SK-N-MC (cell line): ENCODE measurements around the gene MME.

Experiments used
- DNase-seq: peaks from one replicate; pipeline ENCODE4 v3.0.0-alpha.2; 2011; ENCODE audit warnings: low read depth, low spot score
- H3K27ac ChIP-seq: fragments of 200-600 bp; sonication (generic); 2 replicates; pipeline ENCODE4 v1.5.1; 2016; ENCODE audit warnings: mixed run types
- H3K36me3 ChIP-seq: fragments of 200-600 bp; sonication (generic); 2 replicates; pipeline ENCODE4 v1.6.1; 2017; ENCODE audit warnings: antibody characterized with exemption, low read length, mixed read lengths; ENCODE audit not compliant: insufficient read depth
- H3K4me3 ChIP-seq: fragments of 200-600 bp; sonication (generic); 2 replicates; pipeline ENCODE4 v1.5.1; 2016
- H3K9ac ChIP-seq: fragments of 200-600 bp; sonication (generic); 2 replicates; pipeline ENCODE4 v1.8.0; 2017; ENCODE audit warnings: mixed run types, mixed read lengths; ENCODE audit not compliant: insufficient read length
- H3K9me3 ChIP-seq: fragments of 200-600 bp; sonication (generic); 2 replicates; pipeline ENCODE4 v1.6.1; 2017; ENCODE audit warnings: low read depth, mild to moderate bottlenecking, antibody characterized with exemption, low read length, moderate library complexity, mixed read lengths
- EZH2 ChIP-seq: fragments of 200-600 bp; sonication (generic); IDR thresholded peaks from one replicate; pipeline ENCODE4 v1.6.1; 2017; ENCODE audit warnings: antibody characterized with exemption
- FOXP2 ChIP-seq: optimal IDR thresholded peaks from 2 replicates; pipeline ENCODE3; 2011; ENCODE audit warnings: mild to moderate bottlenecking, moderate library complexity; ENCODE audit not compliant: insufficient read depth; ENCODE audit errors: extremely low read length, control extremely low read depth
- POLR2AphosphoS5 ChIP-seq: IDR thresholded peaks from 2 replicates; pipeline ENCODE4 v1.6.1; 2012; ENCODE audit warnings: mild to moderate bottlenecking, low read depth, low read length, borderline replicate concordance

MME gene

GRCh38 chr3:155164306-155164705 lies 84.2 kb downstream of the MME start:
- no peak overlapping the region for H3K9ac ChIP-seq
- no peaks in the 10 kb centered on the region for H3K36me3 ChIP-seq
- no peak overlapping the region for H3K4me3 ChIP-seq
- H3K27ac ChIP-seq, result no peak overlapping the region
- TF ChIP-seq EZH2, result no peak
- TF ChIP-seq FOXP2, result no peak
- no peak for TF ChIP-seq POLR2AphosphoS5
- no peaks in the 10 kb centered on the region for H3K9me3 ChIP-seq
- DNase-seq, result no peak

DNA sequence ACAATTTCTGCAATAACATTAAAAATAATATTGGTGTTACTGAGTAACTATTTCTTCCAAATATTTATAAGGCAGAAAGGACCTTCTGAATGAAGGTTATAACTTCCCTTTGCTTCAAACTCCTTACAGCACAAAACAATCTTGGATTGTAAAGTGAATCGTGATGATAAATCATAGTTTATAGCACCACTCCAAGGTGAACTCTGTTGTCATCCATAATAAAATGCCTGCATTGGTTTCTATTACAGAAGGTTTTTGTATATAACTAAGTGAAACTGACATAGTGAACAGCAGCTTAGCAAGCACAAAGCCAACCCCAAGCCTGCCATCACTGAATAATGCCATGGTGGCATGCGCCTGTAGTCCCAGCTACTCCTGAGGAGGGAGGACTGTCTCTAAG lies 86.3 kb downstream of the MME start:
- H3K36me3 ChIP-seq, result no peaks in the 10 kb centered on the region
- no peak overlapping the region for H3K9ac ChIP-seq
- H3K4me3 ChIP-seq, result no peak overlapping the region
- H3K27ac ChIP-seq, result no peak overlapping the region
- TF ChIP-seq FOXP2 (no peak), POLR2AphosphoS5 (no peak), EZH2 (no peak)
- no peaks in the 10 kb centered on the region for H3K9me3 ChIP-seq
- no peak for DNase-seq

DNA sequence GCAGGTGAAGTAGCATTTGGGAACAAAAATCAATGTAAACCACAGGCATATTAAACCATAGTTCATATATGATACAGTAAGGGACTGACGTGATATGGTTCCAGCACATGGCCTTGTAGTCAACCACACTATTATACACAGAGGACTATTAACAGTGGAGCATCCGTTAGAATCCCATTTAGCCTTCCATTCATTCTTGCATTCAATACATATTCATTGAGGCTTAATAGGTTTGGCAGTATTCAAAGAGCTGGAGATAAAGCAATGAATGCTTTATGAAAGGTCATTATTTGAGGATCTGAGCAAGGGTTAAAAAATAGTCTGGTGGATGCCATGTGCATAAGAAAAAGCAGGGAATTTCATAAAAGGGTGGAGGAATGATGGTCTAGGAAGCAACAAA lies 89.1 kb downstream of the MME start:
- Histone ChIP-seq H3K36me3 (no peaks in the 10 kb centered on the region), H3K27ac (no peak overlapping the region), H3K9ac (no peak overlapping the region), H3K4me3 (no peak overlapping the region), H3K9me3 (no peaks in the 10 kb centered on the region)
- DNase-seq, result no peak
- TF ChIP-seq EZH2 (no peak), FOXP2 (no peak), POLR2AphosphoS5 (no peak)

DNA sequence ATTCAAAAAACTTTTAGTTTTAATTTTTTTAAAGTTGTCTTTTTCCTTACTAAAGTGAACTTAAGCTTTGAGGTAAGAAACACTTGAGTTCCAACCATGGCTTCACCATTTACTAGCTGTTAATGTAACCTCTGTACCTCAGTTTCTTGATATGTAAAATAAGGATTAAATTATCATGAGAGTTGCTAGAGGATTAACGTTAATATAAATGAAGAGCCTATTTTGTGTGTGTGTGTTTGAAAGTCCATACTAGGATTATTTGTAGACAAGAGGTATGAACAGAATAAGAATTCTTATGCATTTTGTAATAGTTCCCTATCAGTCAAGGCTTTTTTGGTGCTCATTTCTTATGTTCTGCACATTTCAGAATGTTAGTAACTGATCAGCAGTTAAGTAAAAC lies 93.7 kb downstream of the MME start:
- Histone ChIP-seq H3K27ac (no peak overlapping the region), H3K36me3 (no peaks in the 10 kb centered on the region), H3K9ac (no peak overlapping the region), H3K4me3 (no peak overlapping the region), H3K9me3 (no peaks in the 10 kb centered on the region)
- TF ChIP-seq EZH2 (no peak), FOXP2 (no peak)
- DNase-seq, result no peak

DNA sequence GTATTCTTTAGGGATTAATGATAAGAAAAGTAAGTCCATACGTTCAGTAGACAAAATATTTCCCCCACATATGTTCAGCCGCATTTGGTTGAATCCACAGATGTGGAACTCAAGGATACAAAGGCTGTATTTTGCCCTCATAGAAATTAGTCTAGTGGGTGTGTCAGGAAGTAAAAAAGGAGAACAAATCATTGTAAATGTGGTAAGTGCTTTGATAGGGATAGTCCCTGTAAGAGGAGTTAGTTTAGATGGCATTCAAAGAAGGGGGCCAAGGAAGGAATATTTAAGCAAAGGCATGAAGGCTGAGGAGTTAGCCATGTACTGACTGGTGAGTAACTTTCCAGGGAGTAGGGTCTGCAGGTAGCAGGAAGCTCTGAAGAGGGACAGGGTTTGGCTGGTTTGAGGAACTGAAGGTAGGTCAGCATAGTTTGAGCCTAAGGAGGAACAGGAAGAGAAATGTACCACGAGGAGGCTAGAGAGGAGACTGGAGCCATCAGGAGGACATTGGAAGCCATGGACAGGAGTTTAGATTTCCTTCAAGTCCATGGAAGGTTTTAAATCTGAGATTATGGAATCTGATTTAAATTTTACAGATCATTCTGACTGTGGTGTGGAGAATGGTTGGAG lies 98.8 kb downstream of the MME start:
- Histone ChIP-seq H3K4me3 (no peak overlapping the region), H3K9ac (no peak overlapping the region), H3K27ac (no peak overlapping the region), H3K9me3 (no peaks in the 10 kb centered on the region), H3K36me3 (no peaks in the 10 kb centered on the region)
- no peak for DNase-seq
- TF ChIP-seq EZH2 (no peak), FOXP2 (no peak), POLR2AphosphoS5 (no peak)

DNA sequence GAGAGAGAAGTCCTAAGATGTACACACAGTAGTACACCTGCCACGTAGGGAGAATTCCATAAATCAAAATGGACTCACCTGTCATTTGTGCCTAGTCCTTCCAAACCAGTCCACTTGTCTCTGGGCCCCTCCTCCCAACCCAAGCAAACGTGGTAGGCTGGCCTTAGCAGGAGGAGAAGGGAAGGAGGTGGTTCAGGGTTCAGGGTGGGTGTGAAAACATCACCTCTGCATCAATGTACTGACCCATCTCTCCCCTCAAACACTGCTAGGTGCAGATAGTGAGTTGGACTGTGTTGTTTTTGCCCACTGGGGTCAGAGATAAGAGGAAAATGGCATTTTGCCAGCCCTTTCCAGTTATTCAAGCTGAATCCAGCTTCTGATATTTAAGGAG lies 99.3 kb downstream of the MME start:
- DNase-seq, result no peak
- H3K4me3 ChIP-seq, result no peak overlapping the region
- no peak overlapping the region for H3K27ac ChIP-seq
- TF ChIP-seq FOXP2 (no peak), POLR2AphosphoS5 (no peak), EZH2 (no peak)
- H3K9me3 ChIP-seq, result no peaks in the 10 kb centered on the region
- H3K9ac ChIP-seq, result no peak overlapping the region
- H3K36me3 ChIP-seq, result no peaks in the 10 kb centered on the region

GRCh38 chr3:155179966-155180757 lies 100.0 kb downstream of the MME start:
- Histone ChIP-seq H3K9me3 (no peaks in the 10 kb centered on the region), H3K27ac (no peak overlapping the region), H3K9ac (no peak overlapping the region), H3K4me3 (no peak overlapping the region), H3K36me3 (no peaks in the 10 kb centered on the region)
- TF ChIP-seq POLR2AphosphoS5, result no peak
- TF ChIP-seq FOXP2, result no peak
- no peak for TF ChIP-seq EZH2
- no peak for DNase-seq

GRCh38 chr3:155182467-155182866 lies 102.3 kb downstream of the MME start:
- Histone ChIP-seq H3K36me3 (no peaks in the 10 kb centered on the region), H3K27ac (no peak overlapping the region), H3K4me3 (no peak overlapping the region), H3K9ac (no peak overlapping the region), H3K9me3 (no peaks in the 10 kb centered on the region)
- DNase-seq, result no peak
- no peak for TF ChIP-seq EZH2
- TF ChIP-seq FOXP2, result no peak
- TF ChIP-seq POLR2AphosphoS5, result no peak

DNA sequence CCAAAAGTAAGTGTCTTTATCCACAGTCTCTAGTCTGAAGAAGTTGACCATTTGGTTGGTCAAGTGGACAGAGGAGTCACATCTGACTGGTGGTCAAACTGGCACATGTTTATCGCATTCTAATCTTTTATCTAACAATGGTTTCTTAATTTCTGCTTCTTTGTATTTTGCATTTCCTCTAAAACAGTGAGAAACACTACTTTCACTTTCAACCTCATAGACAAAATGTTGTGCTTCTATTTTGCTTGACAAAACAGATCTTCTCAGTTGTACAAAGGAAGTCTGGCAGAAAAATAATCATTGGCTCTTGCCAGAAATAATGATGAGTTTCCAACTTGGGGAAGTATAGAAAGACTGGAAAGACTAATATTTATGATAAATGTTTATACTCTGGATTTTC lies 103.9 kb downstream of the MME start:
- TF ChIP-seq FOXP2 (no peak), EZH2 (no peak), POLR2AphosphoS5 (no peak)
- Histone ChIP-seq H3K36me3 (no peaks in the 10 kb centered on the region), H3K27ac (no peak overlapping the region), H3K4me3 (no peak overlapping the region), H3K9ac (no peak overlapping the region), H3K9me3 (no peaks in the 10 kb centered on the region)
- DNase-seq, result no peak

DNA sequence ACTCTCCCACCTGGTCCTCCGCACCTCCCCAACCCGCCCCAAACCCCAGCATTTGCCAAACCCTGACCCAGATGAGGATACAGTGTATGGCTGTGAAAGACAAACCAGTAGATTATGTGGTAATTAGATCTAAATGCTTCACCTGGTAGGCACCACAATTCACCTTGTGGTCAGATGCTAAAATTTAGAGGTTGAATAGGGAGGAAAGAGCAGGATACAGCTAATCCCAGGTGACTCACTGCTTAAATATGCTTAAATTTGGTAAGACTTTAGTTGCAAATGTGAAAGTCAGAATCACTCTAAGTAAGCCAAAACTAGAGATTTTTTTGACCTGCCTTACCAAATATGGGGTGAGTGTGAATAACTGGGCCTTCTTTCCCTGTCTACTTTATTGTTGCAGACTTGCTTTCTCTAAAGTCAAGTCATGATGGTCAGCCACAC lies 105.5 kb downstream of the MME start:
- no peaks in the 10 kb centered on the region for H3K9me3 ChIP-seq

More for the DNA sequence above, 105.5 kb downstream of the MME start:
- no peak overlapping the region for H3K4me3 ChIP-seq
- no peak for DNase-seq
- TF ChIP-seq EZH2 (no peak), POLR2AphosphoS5 (no peak), FOXP2 (no peak)
- H3K27ac ChIP-seq, result no peak overlapping the region
- H3K36me3 ChIP-seq, result no peaks in the 10 kb centered on the region
- H3K9ac ChIP-seq, result no peak overlapping the region
